Measurements from ENCODE around the gene SMARCA2. TPM values are rescaled to one million over a fixed set of nuclear protein-coding genes. Genes with fewer than 3 reads are reported as not detected.

The SMARCA2 gene
- total RNA-seq, 1 experiment from 2014 or later, result 108 TPM

DNA sequence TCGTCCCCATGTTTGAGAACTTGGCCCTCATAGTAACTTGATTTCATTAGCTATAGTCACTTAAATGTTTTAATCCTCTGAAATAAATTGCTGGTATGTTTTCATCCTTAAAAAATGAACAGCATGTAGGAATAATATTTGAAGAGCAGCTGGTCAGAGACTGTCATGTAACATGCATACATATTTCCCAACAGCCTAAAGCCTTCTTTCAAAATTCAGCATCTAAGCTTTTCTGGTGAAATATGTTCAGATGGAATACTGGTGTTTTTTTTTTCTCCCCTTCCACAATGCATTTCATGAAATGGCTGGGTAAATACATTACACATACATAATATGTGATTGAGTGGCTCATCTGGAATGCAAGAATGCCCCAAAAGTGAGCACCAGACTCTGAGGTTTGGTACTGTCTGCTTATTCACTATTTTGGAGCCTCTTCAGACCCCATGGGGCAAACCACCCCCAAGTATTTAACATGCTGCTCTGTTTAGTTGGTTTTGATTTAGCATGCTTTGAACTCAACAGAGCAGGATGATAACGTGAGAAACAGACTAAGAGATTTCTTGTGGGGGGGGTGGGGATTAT is 94.0 kb downstream of the SMARCA2 start:
- H3K27ac ChIP-seq (ENCODE audit: low read length), result no peak overlapping the region
- H3K36me3 ChIP-seq (ENCODE audit: insufficient read depth, low read length), result peaks cover 14% of the 10 kb centered on the region; the same call in 1 of the 2 replicates

DNA sequence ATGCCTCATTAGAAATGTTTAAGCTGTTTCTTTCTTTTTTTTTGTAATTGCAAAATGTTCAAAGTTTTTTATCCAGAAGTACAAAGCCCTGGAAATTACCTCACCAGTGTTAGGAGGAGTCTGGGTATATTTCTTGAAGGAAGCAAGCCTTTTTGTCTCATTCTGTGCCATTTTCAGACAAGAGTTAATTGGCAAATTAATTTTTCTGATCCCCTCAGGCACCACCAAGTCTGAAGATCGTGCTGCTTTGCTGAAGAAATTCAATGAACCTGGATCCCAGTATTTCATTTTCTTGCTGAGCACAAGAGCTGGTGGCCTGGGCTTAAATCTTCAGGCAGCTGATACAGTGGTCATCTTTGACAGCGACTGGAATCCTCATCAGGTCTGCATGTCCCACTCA is 94.9 kb downstream of the SMARCA2 start:
- H3K79me2 ChIP-seq (ENCODE audit: low read length), result no peaks in the 10 kb centered on the region
- no peak for DNase-seq
- no peak overlapping the region for H3K4me3 ChIP-seq (ENCODE audit: low read length)
- peaks cover 11% of the 10 kb centered on the region for H3K4me1 ChIP-seq (ENCODE audit: low read length)
- peaks cover 10% of the 10 kb centered on the region; the same call in 1 of the 2 replicates for H3K36me3 ChIP-seq (ENCODE audit: insufficient read depth, low read length)
- no peaks in the 10 kb centered on the region for H4K20me1 ChIP-seq (ENCODE audit: insufficient read depth, low read depth, low read length)
- H3K9ac ChIP-seq (ENCODE audit: low read length), result no peak overlapping the region
- H3K27me3 ChIP-seq (ENCODE audit: low read length), result no peaks in the 10 kb centered on the region
- H3K9me2 ChIP-seq (replicated peaks; ENCODE audit: insufficient read depth, low read length), result no peaks in the 10 kb centered on the region
- no peak overlapping the region for H2AFZ ChIP-seq (ENCODE audit: low read length)
- no peak overlapping the region for H3K27ac ChIP-seq (ENCODE audit: low read length)
- H3K9me3 ChIP-seq (ENCODE audit: low read length), result no peaks in the 10 kb centered on the region
- no peak overlapping the region for H3K4me2 ChIP-seq (ENCODE audit: low read depth, low read length, poor library complexity, severe bottlenecking)

More for the DNA sequence above, 94.0 kb downstream of the SMARCA2 start:
- no peaks in the 10 kb centered on the region for H3K9me2 ChIP-seq (replicated peaks; ENCODE audit: insufficient read depth, low read length)
- DNase-seq, result no peak
- H3K4me3 ChIP-seq (ENCODE audit: low read length), result no peak overlapping the region
- H4K20me1 ChIP-seq (ENCODE audit: insufficient read depth, low read depth, low read length), result no peaks in the 10 kb centered on the region
- H2AFZ ChIP-seq (ENCODE audit: low read length), result no peak overlapping the region
- peaks cover 8% of the 10 kb centered on the region for H3K4me1 ChIP-seq (ENCODE audit: low read length)
- H3K9me3 ChIP-seq (ENCODE audit: low read length), result no peaks in the 10 kb centered on the region
- no peak overlapping the region for H3K9ac ChIP-seq (ENCODE audit: low read length)
- no peak overlapping the region for H3K4me2 ChIP-seq (ENCODE audit: low read depth, low read length, poor library complexity, severe bottlenecking)
- H3K27me3 ChIP-seq (ENCODE audit: low read length), result no peaks in the 10 kb centered on the region
- H3K79me2 ChIP-seq (ENCODE audit: low read length), result no peaks in the 10 kb centered on the region

DNA sequence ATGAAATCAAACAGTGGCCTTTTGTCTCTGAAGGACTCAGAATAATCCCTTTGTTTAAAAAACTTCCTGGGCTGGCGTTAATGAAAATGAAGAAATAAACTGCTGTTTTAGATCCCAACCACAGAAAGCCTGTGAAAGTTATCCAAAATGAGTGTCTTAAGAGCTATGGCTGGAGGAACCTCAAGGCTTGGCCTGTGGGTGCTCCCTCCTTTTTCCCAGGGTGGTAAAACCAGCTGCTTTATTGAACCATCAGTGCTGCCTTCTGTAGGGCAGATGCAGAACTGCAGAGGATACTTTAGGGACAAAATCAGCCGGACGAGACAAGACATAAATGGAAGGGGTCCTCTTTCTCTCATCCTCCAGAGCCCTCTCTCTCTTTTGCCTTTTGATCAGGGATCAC is 100.9 kb downstream of the SMARCA2 start:
- Histone ChIP-seq H3K27ac (ENCODE audit: low read length) (no peak overlapping the region), H3K4me1 (ENCODE audit: low read length) (peaks cover 11% of the 10 kb centered on the region), H3K9me3 (ENCODE audit: low read length) (no peaks in the 10 kb centered on the region), H3K9ac (ENCODE audit: low read length) (no peak overlapping the region), H4K20me1 (ENCODE audit: insufficient read depth, low read depth, low read length) (no peaks in the 10 kb centered on the region), H3K4me2 (ENCODE audit: low read depth, low read length, poor library complexity, severe bottlenecking) (no peak overlapping the region), H3K79me2 (ENCODE audit: low read length) (no peaks in the 10 kb centered on the region), H3K4me3 (ENCODE audit: low read length) (no peak overlapping the region), H2AFZ (ENCODE audit: low read length) (no peak overlapping the region), H3K27me3 (ENCODE audit: low read length) (no peaks in the 10 kb centered on the region), H3K36me3 (ENCODE audit: insufficient read depth, low read length) (peaks cover 9% of the 10 kb centered on the region; the same call in 1 of the 2 replicates), H3K9me2 (replicated peaks; ENCODE audit: insufficient read depth, low read length) (no peaks in the 10 kb centered on the region)
- DNase-seq, result peak; percentile 59

DNA sequence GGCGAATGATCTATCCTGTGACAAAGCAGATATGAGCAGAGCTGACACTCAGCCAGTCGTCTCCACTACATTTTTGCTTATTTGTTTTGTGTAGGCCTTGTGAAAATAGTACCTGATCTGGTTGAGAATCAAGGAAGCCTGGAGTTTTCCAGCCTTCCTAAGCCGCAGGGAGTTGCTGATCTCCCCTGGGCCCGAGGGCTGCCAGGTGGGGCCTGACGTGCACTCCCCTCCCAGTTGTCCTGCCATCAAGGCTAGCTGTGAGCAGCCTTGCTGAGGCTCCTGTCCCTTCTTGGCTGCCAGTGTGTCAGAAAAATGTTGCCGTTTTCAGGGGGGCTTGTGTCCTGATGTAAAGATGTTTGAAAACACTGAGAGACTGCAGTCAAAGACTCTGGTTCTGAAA is 102.4 kb downstream of the SMARCA2 start:
- H4K20me1 ChIP-seq (ENCODE audit: insufficient read depth, low read depth, low read length), result no peaks in the 10 kb centered on the region
- no peaks in the 10 kb centered on the region for H3K9me2 ChIP-seq (replicated peaks; ENCODE audit: insufficient read depth, low read length)
- peaks cover 5% of the 10 kb centered on the region; the same call in 1 of the 2 replicates for H3K36me3 ChIP-seq (ENCODE audit: insufficient read depth, low read length)
- H2AFZ ChIP-seq (ENCODE audit: low read length), result no peak overlapping the region
- peaks cover 11% of the 10 kb centered on the region for H3K4me1 ChIP-seq (ENCODE audit: low read length)
- H3K4me3 ChIP-seq (ENCODE audit: low read length), result no peak overlapping the region
- no peaks in the 10 kb centered on the region for H3K9me3 ChIP-seq (ENCODE audit: low read length)
- H3K79me2 ChIP-seq (ENCODE audit: low read length), result no peaks in the 10 kb centered on the region
- no peak overlapping the region for H3K27ac ChIP-seq (ENCODE audit: low read length)
- no peak overlapping the region for H3K9ac ChIP-seq (ENCODE audit: low read length)
- no peaks in the 10 kb centered on the region for H3K27me3 ChIP-seq (ENCODE audit: low read length)
- no peak for DNase-seq
- H3K4me2 ChIP-seq (ENCODE audit: low read depth, low read length, poor library complexity, severe bottlenecking), result no peak overlapping the region

DNA sequence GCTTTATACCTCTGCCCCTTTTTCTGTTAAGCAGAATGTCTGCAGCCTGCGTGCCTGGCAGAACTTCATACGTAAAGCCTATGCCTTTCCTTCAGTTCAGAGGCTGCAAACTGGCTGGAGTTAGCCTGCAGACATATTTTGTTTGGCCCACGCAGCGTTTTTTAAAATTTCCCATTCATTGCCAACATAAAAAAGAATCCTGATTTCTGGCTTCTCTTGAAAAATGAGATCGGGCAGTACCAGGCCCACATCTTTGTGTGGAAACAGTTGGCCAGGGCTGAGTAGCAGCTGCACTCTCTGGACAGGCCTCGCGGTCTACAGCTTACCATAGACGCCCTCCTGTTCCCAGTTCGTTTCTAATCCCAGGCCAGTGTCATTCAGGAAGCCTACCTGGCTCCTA is 104.4 kb downstream of the SMARCA2 start:
- DNase-seq, result no peak
- Histone ChIP-seq H3K4me1 (ENCODE audit: low read length) (no peaks in the 10 kb centered on the region), H3K79me2 (ENCODE audit: low read length) (no peaks in the 10 kb centered on the region), H2AFZ (ENCODE audit: low read length) (no peak overlapping the region), H3K9ac (ENCODE audit: low read length) (no peak overlapping the region), H3K27ac (ENCODE audit: low read length) (no peak overlapping the region), H3K27me3 (ENCODE audit: low read length) (no peaks in the 10 kb centered on the region), H3K9me3 (ENCODE audit: low read length) (no peaks in the 10 kb centered on the region), H3K9me2 (replicated peaks; ENCODE audit: insufficient read depth, low read length) (no peaks in the 10 kb centered on the region), H3K36me3 (ENCODE audit: insufficient read depth, low read length) (peaks cover 5% of the 10 kb centered on the region; the same call in 1 of the 2 replicates), H3K4me2 (ENCODE audit: low read depth, low read length, poor library complexity, severe bottlenecking) (no peak overlapping the region), H3K4me3 (ENCODE audit: low read length) (no peak overlapping the region), H4K20me1 (ENCODE audit: insufficient read depth, low read depth, low read length) (no peaks in the 10 kb centered on the region)

DNA sequence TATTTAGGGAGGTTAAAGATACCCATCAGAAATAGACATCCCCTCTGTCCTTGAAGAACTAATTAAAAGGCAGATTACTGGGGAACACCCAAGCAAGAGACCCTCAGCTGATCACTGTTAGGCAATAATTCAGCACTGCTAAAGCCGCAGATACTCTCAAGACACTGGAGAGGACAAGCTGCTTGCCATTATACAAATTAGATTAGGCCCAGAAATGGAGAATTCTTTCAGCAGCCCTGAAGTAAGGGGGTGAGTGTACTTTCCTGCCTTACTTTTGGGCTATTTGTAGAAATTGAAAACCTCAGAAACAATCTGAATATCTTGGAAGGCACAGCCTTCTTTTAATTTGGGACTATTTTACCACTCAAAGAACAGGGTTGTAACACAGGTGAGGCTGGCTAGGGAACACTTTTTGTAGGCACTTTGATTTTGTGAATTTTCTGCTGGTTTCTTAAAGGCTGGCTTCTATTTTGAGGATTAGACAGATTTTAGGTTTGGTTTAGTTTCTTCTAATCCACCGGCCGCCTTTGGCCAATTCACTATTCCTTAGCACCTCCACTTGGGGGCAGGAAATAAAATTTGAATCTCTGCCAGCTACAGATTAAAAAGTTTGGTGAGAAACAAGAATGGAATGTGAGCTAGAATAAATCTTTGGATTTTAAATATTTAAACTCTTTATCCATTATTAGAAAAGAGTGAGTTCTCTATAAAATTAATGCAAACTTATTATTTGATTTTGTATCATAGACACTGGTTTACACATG is 106.0 kb downstream of the SMARCA2 start:
- Histone ChIP-seq H3K9me3 (ENCODE audit: low read length) (no peaks in the 10 kb centered on the region), H3K9me2 (replicated peaks; ENCODE audit: insufficient read depth, low read length) (no peaks in the 10 kb centered on the region)

DNA sequence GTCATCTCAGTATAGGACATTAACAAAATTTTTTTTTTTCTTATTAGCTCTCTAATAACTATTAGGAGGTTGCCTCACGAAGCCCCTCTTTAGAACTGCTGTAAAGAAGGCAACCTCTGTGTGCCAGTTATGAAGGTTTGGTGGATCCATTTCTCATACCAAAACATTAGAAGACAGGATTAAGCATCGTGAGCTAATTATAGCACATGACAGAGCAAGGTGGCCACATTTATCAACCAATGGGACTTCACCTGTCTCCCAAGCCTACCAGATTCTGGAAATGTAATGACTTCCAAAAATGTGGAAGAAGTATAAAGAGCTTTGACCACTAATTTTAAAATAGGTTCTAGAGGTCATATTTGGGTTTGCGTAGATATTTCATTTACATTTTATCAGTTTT is 107.2 kb downstream of the SMARCA2 start:
- no peaks in the 10 kb centered on the region for H3K27me3 ChIP-seq (ENCODE audit: low read length)
- no peak overlapping the region for H2AFZ ChIP-seq (ENCODE audit: low read length)
- H3K9me2 ChIP-seq (replicated peaks; ENCODE audit: insufficient read depth, low read length), result no peaks in the 10 kb centered on the region
- H3K27ac ChIP-seq (ENCODE audit: low read length), result no peak overlapping the region
- H3K79me2 ChIP-seq (ENCODE audit: low read length), result peaks cover 20% of the 10 kb centered on the region
- no peak overlapping the region for H3K4me2 ChIP-seq (ENCODE audit: low read depth, low read length, poor library complexity, severe bottlenecking)
- no peak overlapping the region for H3K4me3 ChIP-seq (ENCODE audit: low read length)
- DNase-seq, result no peak
- no peaks in the 10 kb centered on the region for H4K20me1 ChIP-seq (ENCODE audit: insufficient read depth, low read depth, low read length)
- H3K9ac ChIP-seq (ENCODE audit: low read length), result no peak overlapping the region
- no peaks in the 10 kb centered on the region for H3K9me3 ChIP-seq (ENCODE audit: low read length)
- H3K4me1 ChIP-seq (ENCODE audit: low read length), result peaks cover 6% of the 10 kb centered on the region
- H3K36me3 ChIP-seq (ENCODE audit: insufficient read depth, low read length), result peaks cover 3% of the 10 kb centered on the region; the same call in 1 of the 2 replicates

More for the DNA sequence above, 106.0 kb downstream of the SMARCA2 start:
- no peak overlapping the region for H3K27ac ChIP-seq (ENCODE audit: low read length)
- H3K79me2 ChIP-seq (ENCODE audit: low read length), result peaks cover 8% of the 10 kb centered on the region
- H3K4me3 ChIP-seq (ENCODE audit: low read length), result no peak overlapping the region
- H3K27me3 ChIP-seq (ENCODE audit: low read length), result no peaks in the 10 kb centered on the region
- H4K20me1 ChIP-seq (ENCODE audit: insufficient read depth, low read depth, low read length), result no peaks in the 10 kb centered on the region
- no peak overlapping the region for H3K4me2 ChIP-seq (ENCODE audit: low read depth, low read length, poor library complexity, severe bottlenecking)
- peaks cover 5% of the 10 kb centered on the region for H3K4me1 ChIP-seq (ENCODE audit: low read length)
- H2AFZ ChIP-seq (ENCODE audit: low read length), result no peak overlapping the region
- H3K9ac ChIP-seq (ENCODE audit: low read length), result no peak overlapping the region
- DNase-seq, result no peak
- peaks cover 5% of the 10 kb centered on the region; the same call in 1 of the 2 replicates for H3K36me3 ChIP-seq (ENCODE audit: insufficient read depth, low read length)

DNA sequence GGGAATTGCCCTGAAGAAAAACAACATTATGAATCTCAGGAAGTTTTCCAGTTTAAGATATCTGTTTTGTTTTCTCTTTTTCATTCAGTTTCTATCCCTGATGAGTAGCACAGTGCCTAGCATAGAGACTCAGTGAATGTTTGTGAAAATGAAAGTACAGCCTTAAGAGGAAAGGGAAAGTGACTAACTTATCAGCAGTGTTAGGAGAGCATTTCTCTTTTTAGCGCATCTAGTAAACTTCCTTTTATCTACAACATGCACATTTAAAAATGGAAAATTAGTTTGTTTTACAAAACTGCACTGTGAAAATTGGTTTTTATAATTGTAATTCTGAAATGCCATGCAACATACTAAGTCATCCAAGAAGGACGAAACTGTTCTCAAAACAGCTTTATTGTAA is 110.8 kb downstream of the SMARCA2 start:
- H3K9me3 ChIP-seq (ENCODE audit: low read length), result no peaks in the 10 kb centered on the region
- H3K9me2 ChIP-seq (replicated peaks; ENCODE audit: insufficient read depth, low read length), result no peaks in the 10 kb centered on the region
- H3K9ac ChIP-seq (ENCODE audit: low read length), result no peak overlapping the region
- 0 out of 2 replicates have a peak, but pooled peaks cover 3% of the 10 kb centered on the region for H3K36me3 ChIP-seq (ENCODE audit: insufficient read depth, low read length)
- peaks cover 13% of the 10 kb centered on the region for H3K4me1 ChIP-seq (ENCODE audit: low read length)
- H3K4me3 ChIP-seq (ENCODE audit: low read length), result no peak overlapping the region
- no peaks in the 10 kb centered on the region for H4K20me1 ChIP-seq (ENCODE audit: insufficient read depth, low read depth, low read length)
- H2AFZ ChIP-seq (ENCODE audit: low read length), result no peak overlapping the region
- no peaks in the 10 kb centered on the region for H3K27me3 ChIP-seq (ENCODE audit: low read length)
- no peak overlapping the region for H3K27ac ChIP-seq (ENCODE audit: low read length)
- DNase-seq, result no peak
- H3K79me2 ChIP-seq (ENCODE audit: low read length), result peaks cover 34% of the 10 kb centered on the region
- no peak overlapping the region for H3K4me2 ChIP-seq (ENCODE audit: low read depth, low read length, poor library complexity, severe bottlenecking)

Measured in Karpas-422 (cell line).